Fibroblast of lung (primary cell): Measurements from ENCODE around the gene SREBF2.

Source experiments
- EZH2 ChIP-seq: IDR thresholded peaks from 2 replicates; pipeline ENCODE4 v1.5.1; 2012; ENCODE audit warnings: low read length, control low read depth, mild to moderate bottlenecking; ENCODE audit errors: missing control alignments
- TF ChIP-seq, protein P1 (sequence below), 2 donors: IDR thresholded peaks in 1 of 2; conservative IDR thresholded peaks in 1 of 2; 1 replicate in 1 of 2; 2 replicates in 1 of 2; pipeline ENCODE4 v1.5.1; 2011 to 2012; ENCODE audit warnings: low read length in 2 of 2, control low read depth in 1 of 2, inconsistent platforms in 1 of 2, low read depth in 1 of 2, mild to moderate bottlenecking in 1 of 2

GRCh38 chr22:41917903-41918791 is 85.2 kb downstream of the SREBF2 start:
- TF ChIP-seq EZH2: no peak
- TF ChIP-seq, protein P1, sequence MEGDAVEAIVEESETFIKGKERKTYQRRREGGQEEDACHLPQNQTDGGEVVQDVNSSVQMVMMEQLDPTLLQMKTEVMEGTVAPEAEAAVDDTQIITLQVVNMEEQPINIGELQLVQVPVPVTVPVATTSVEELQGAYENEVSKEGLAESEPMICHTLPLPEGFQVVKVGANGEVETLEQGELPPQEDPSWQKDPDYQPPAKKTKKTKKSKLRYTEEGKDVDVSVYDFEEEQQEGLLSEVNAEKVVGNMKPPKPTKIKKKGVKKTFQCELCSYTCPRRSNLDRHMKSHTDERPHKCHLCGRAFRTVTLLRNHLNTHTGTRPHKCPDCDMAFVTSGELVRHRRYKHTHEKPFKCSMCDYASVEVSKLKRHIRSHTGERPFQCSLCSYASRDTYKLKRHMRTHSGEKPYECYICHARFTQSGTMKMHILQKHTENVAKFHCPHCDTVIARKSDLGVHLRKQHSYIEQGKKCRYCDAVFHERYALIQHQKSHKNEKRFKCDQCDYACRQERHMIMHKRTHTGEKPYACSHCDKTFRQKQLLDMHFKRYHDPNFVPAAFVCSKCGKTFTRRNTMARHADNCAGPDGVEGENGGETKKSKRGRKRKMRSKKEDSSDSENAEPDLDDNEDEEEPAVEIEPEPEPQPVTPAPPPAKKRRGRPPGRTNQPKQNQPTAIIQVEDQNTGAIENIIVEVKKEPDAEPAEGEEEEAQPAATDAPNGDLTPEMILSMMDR (conservative IDR thresholded peaks at IDR 0.05 in 1 of 2, IDR thresholded peaks at IDR 0.05 in 1 of 2; ENCODE audit: low read depth in 1 of 2, low read length in 2 of 2): no peak
